Epithelial cell of prostate (primary cell): ENCODE results near the gene CD300C.
"Not testable (repeated sequence)": the region's sequence is repeated elsewhere in the genome, so short reads cannot be mapped to it uniquely, and the experiment has no call there.

ENCODE experiments used
- DNase-seq: peaks from one replicate; pipeline ENCODE4 v3.0.0-alpha.2; 2011; ENCODE audit warnings: low read depth, low spot score
- H3K27ac ChIP-seq: fragments of 450-650 bp; 2 replicates; pipeline ENCODE4 v1.5.1; 2017; ENCODE audit warnings: mild to moderate bottlenecking

Gene CD300C

GRCh38 chr17:74545843-74546230 is at the start of gene CD300C:
Gene CD300C (minus strand): TSS chr17:74546115. CDS start chr17:74545782, 333 bp downstream.
- no peak for DNase-seq
- no peak within 1 kb of the TSS for H3K27ac ChIP-seq

- H3K27ac ChIP-seq: no peak overlapping the region
- no peak for DNase-seq
Observed at GRCh38 chr17:74595037-74595750, 49.3 kb upstream of the CD300C start.

DNA sequence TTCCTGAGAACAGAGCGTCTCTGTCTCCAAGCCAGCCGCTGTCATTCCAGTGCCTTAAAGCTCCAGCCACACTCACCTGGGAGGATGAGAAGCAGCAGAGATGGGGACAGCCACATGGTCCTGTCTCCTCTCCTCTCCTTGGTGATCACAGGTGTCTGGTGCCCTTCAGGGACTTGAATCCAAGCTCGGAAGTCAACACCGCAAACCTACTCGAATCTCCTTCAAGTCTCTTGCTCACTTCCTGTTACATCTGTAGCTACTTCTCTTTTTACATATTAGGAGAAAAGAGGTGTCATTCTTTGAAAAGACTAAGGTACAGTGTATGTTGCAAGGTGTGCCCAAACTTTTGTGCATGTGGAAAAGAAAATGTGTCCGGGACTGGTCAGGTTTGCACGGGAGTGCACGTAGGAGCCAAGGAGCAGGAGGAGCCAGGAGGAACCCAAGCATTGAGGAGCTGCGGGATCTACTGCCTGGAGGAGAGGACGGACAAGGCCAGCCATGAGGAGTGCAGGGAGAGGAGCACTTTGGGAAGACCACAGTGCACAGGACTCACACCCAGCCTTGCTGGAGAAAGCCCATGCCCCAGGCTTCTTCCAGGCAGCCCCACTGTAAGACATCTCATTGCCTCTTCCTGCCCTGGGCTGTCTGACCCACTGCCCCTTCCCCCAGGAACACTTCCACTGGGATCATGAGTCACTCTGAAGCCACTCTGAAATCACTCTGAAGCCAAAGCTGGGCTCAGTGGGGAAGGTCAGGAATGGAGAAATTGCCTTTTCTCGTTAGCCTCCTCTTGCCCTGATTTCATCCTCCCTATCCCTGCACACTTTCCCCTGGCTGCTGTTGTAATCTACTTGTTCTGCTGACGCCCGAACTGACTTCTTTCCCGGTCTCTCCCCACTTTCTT is 46.4 kb upstream of the CD300C start, which contains the start of gene CD300LD:
TSS of gene CD300LD (minus strand) at position 197 of the 904 bp plus-strand sequence. CDS start at position 116, 81 bp downstream.
- no peak for DNase-seq

GRCh38 chr17:74591503-74591902 is 45.6 kb upstream of the CD300C start:
- DNase-seq: no peak
- H3K27ac ChIP-seq: no peak overlapping the region

More for the DNA sequence above, 46.4 kb upstream of the CD300C start, which contains the start of gene CD300LD:
- no peak within 1 kb of the TSS for H3K27ac ChIP-seq

DNA sequence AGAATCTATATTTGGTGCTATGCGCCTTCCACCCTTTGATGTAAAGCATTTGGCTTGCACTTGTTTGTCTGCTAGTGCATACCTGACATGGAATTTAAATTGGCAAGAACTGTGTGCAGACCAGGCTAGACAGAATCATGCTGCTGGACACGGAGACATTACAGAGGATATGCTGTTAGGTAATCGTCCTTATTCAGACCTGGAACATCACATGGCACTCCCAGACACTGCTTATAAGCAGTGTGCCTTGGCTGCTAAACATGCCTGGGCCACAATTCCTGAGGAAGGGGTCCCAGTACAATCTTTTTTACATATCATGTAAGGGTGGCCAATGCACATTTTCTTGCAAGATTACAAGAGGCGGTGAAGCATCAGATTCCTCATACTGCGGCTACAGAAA is 39.8 kb upstream of the CD300C start:
- H3K27ac ChIP-seq: no peak overlapping the region
- no peak for DNase-seq

GRCh38 chr17:74584292-74585060 is 38.6 kb upstream of the CD300C start:
- DNase-seq: peak; percentile 20
- H3K27ac ChIP-seq: no peak overlapping the region

DNA sequence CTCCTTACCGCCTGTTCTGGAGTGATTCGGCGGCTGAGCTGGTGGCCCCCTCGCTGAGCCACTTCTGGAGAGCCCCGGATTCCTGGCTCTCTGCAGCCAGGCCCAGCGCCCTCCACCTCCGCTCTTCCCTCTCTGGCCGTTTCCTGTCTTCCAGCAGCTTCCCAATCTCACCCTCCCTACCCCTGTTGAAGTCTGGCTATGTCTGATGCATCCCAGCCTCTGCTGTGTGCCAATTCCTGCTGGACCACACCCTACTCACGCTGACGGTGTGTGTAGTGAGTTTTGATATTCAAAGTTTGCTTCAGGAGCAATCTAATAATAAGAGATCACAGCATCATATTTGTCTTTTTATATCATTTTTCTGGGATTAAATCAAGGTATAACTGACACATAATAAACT is 36.7 kb upstream of the CD300C start:
- H3K27ac ChIP-seq: no peak overlapping the region
- no peak for DNase-seq

- no peak for DNase-seq
- H3K27ac ChIP-seq: no peak overlapping the region
Observed at GRCh38 chr17:74579900-74580299, 34.0 kb upstream of the CD300C start.

GRCh38 chr17:74578979-74579378 is 33.1 kb upstream of the CD300C start:
- H3K27ac ChIP-seq: no peak overlapping the region
- no peak for DNase-seq

DNA sequence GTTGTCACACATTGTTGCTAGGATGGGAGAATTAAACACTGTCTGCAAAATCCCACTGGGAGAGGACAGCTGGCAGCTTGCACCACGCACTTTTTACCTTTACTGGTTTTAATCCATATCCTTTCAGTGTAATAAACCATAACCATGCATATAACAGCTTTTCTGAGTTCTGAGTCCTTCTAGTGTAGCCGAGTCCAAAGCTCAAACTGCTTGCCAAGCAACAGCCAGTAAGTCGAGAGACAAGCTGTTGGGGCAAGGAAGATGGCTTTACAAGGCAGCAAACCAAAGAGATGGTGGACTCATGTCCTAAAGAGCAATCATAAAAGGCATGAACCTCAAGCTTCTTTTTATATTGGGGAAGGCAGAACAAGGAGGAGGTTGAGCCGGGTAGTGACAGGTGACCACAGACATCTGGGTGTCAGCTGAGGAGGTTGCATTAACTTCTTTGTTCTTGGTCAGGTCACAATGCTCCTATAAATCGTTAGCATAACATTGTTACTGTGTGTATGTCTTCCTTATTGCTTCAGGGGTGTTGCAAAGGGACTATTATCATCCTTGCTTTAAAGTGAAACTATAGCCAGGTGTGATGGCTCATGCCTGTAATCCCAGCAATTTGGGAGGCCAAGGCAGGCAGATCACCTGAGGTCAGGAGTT is 28.7 kb upstream of the CD300C start:
- no peak overlapping the region for H3K27ac ChIP-seq
- no peak for DNase-seq

DNA sequence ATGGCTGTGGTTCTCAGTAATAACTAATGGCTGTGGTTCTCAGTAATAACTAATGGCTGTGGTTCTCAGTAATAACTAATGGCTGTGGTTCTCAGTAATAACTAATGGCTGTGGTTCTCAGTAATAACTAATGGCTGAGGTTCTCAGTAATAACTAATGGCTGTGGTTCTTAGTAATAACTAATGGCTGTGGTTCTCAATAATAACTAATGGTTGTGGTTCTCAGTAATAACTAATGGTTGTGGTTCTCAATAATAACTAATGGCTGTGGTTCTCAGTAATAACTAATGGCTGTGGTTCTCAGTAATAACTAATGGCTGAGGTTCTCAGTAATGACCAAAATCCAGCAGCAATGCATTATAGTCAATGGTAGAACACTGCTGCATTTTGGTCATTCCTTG is 27.7 kb upstream of the CD300C start:
- DNase-seq, H3K27ac ChIP-seq: not testable (repeated sequence)

GRCh38 chr17:74573169-74573568 is 27.3 kb upstream of the CD300C start:
- no peak overlapping the region for H3K27ac ChIP-seq
- DNase-seq: no peak

DNA sequence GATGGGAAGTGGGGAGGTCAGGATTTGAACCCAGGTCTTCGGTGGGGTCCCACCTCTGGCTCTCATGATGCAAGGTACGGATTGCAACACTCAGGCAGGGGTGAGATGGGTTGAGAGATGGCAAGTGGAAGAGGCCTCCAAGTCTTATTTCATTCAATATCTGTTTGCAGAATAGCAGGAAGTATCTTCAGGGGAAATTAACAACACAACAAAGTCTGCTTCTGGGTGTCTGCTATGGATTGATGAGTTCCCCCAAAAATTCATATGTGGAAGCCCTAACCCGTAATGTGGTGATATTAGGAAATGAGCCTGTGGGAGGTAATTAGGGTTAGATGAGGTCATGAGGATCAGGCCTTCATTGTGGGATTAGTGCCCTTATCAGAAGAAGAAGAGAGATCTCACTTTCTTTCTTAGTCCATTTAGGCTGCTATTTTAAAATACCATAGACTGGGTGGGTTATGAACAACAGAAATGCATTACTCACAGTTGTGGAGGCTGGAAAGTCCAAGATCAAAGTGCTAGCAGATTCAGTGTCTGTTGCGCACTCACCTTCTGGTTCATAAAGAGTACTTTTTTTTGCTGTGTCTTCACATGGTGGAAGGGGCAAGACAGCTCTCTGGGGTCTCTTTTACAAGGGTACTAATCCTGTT is 25.8 kb upstream of the CD300C start:
- no peak overlapping the region for H3K27ac ChIP-seq
- no peak for DNase-seq

DNA sequence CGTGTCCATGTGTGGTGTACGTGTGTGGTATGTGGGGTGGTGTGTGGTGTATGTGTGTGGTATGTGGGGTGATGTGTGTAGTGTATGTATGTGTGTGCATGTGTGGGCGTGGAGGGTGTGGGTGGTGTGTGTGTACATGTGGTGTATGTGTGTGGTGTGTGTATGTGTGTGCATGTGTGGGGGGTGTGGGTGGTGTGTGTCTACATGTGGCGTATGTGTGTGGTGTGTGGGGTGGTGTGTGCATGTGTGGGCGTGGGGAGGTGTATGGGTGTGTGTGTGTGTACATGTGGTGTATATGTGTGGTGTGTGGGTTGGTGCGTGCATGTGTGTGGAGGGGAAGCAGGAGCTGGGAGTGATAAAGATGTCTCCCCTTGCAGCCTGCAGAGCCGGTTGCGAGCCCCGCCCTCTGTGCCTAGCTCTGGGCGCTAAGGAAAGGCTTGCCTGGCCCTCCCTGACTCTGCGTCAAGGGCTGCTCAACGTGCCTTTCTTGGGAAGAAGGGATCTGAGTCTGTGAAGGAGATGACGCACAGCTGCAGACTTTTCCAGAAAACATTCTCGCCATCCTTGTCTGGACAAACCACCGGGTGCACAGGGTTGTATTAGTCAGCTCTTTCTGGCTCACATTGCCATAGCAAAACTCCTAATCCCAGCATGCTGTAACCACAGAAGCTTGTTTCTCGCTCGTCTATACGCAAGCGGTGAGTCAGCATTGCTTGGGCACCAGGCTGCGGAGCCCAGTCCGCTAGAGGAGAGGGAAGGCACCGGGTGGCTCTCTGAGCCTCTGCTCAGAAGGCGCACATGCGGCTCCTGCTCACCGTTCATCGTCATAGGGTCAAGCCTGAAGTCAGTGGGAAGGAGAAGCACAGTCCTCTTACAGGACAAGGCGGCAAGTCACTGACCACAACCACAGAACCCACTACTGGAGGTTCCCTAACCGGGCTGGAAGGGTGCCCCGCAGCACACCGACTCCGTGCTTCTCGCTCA is 23.4 kb upstream of the CD300C start:
- H3K27ac ChIP-seq: peak overlapping the region; percentile 48
- peak; percentile 99 for DNase-seq

GRCh38 chr17:74568106-74568873 is 22.4 kb upstream of the CD300C start:
- no peak for DNase-seq
- no peak overlapping the region for H3K27ac ChIP-seq

GRCh38 chr17:74567397-74567796 is 21.5 kb upstream of the CD300C start, which contains the start of gene CD300H:
Gene CD300H (minus strand): TSS chr17:74567509.
- DNase-seq: no peak
- no peak within 1 kb of the TSS for H3K27ac ChIP-seq

GRCh38 chr17:74566132-74566753 is 20.3 kb upstream of the CD300C start:
- DNase-seq: no peak
- no peak overlapping the region for H3K27ac ChIP-seq
